Kidney glomerular epithelial cell (primary cell): Measurements from ENCODE around the gene ERG28.
"Not testable (repeated sequence)": the region's sequence is repeated elsewhere in the genome, so short reads cannot be mapped to it uniquely, and the experiment has no call there.

Experiments used
- DNase-seq: peaks from one replicate; lab custom pipeline; 2025; lab: John Stamatoyannopoulos, UW

ERG28 gene

GRCh38 chr14:75625034-75625433 lies 35.6 kb downstream of the ERG28 start:
- DNase-seq: no peak

GRCh38 chr14:75619548-75619947 lies 41.1 kb downstream of the ERG28 start:
- no peak for DNase-seq

- no peak for DNase-seq
Measured at GRCh38 chr14:75615200-75615599, 45.5 kb downstream of the ERG28 start.

GRCh38 chr14:75614179-75614578 lies 46.5 kb downstream of the ERG28 start:
- DNase-seq: no peak

GRCh38 chr14:75612157-75612556 lies 48.5 kb downstream of the ERG28 start:
- no peak for DNase-seq

GRCh38 chr14:75610834-75611233 lies 49.8 kb downstream of the ERG28 start:
- DNase-seq: no peak

- DNase-seq: no peak
Measured at GRCh38 chr14:75609606-75610475, 50.8 kb downstream of the ERG28 start.

- DNase-seq: no peak
Measured at GRCh38 chr14:75609116-75609515, 51.6 kb downstream of the ERG28 start.

GRCh38 chr14:75607842-75608640 lies 52.6 kb downstream of the ERG28 start:
- DNase-seq: no peak

- DNase-seq: no peak
Measured at GRCh38 chr14:75607044-75607443, 53.6 kb downstream of the ERG28 start.

- no peak for DNase-seq
Measured at GRCh38 chr14:75605916-75606315, 54.8 kb downstream of the ERG28 start.

- peak; percentile 92 for DNase-seq
Measured at GRCh38 chr14:75604979-75605851, 55.5 kb downstream of the ERG28 start.

GRCh38 chr14:75602503-75602902 lies 58.2 kb downstream of the ERG28 start:
- no peak for DNase-seq

GRCh38 chr14:75601061-75601460 lies 59.6 kb downstream of the ERG28 start:
- not testable (repeated sequence) for DNase-seq

GRCh38 chr14:75600100-75600499 lies 60.6 kb downstream of the ERG28 start:
- not testable (repeated sequence) for DNase-seq
